Panc1 (cell line): ENCODE data around the gene ARHGAP11B.
"Not testable (repeated sequence)": the region's sequence is repeated elsewhere in the genome, so short reads cannot be mapped to it uniquely, and the experiment has no call there.

ENCODE experiments used
- ATAC-seq: fragments of 200-7000 bp; cut with Tn5 transposase; 2 replicates; pipeline ENCODE4 v1.9.1; 2020; ENCODE audit warnings: mild to moderate bottlenecking, moderate library complexity
- BruUV-seq: library from RNA; stranded (reverse); fragments of 400-500 nt; replicated peaks from 2 replicates; lab custom pipeline; 2021; lab: Mats Ljungman, UMichigan
- CTCF ChIA-PET: fragments of 300-600 bp; sonication (Branson Sonifier 250); formaldehyde crosslinking; loops from one replicate; lab custom pipeline; 2022; ENCODE audit warnings: antibody characterized with exemption; lab: Charles Lee
- POLR2A ChIA-PET: fragments of 300-600 bp; sonication (Branson Sonifier 250); formaldehyde crosslinking; loops from one replicate; lab custom pipeline; 2022; ENCODE audit warnings: antibody characterized with exemption; lab: Charles Lee
- DNase-seq: peaks from one replicate; pipeline ENCODE4 v3.0.0-alpha.2; 2010; ENCODE audit warnings: low read depth, low spot score
- H3K27ac ChIP-seq: 2 replicates; pipeline ENCODE4 v1.5.1; 2011; ENCODE audit warnings: mild to moderate bottlenecking, low read length, inconsistent platforms
- H3K27me3 ChIP-seq: fragments of 200-500 bp; sonication (Bioruptor generic); 2 replicates; pipeline ENCODE4 v1.6.0; 2014; ENCODE audit warnings: low read length, inconsistent platforms; ENCODE audit not compliant: control insufficient read depth, insufficient read depth
- H3K36me3 ChIP-seq: fragments of 200-500 bp; sonication (Bioruptor generic); 2 replicates; pipeline ENCODE4 v1.5.1; 2014; ENCODE audit warnings: inconsistent platforms, mild to moderate bottlenecking, low read length, moderate library complexity; ENCODE audit not compliant: control insufficient read depth, insufficient read depth
- H3K4me1 ChIP-seq: 2 replicates; pipeline ENCODE4 v1.5.1; 2011; ENCODE audit warnings: inconsistent platforms, mild to moderate bottlenecking, low read length, moderate library complexity; ENCODE audit not compliant: control insufficient read depth, insufficient read depth
- H3K4me3 ChIP-seq, 2 experiments: 2 replicates each; pipeline ENCODE4 v1.5.1; 2011 to 2012; ENCODE audit warnings: low read depth in 2 of 2, low read length in 2 of 2, mild to moderate bottlenecking in 2 of 2, inconsistent platforms in 1 of 2, moderate library complexity in 1 of 2
- H3K9me3 ChIP-seq: fragments of 200-500 bp; sonication (Bioruptor generic); 2 replicates; pipeline ENCODE4 v1.5.1; 2014; ENCODE audit warnings: low read depth, mild to moderate bottlenecking, inconsistent platforms, low read length, moderate library complexity; ENCODE audit not compliant: control insufficient read depth, insufficient read depth
- in situ Hi-C: cut with HindIII; loops from 2 replicates; pipeline ENCODE4 v1.10.0; 2016; ENCODE audit warnings: low sequenced_read_pairs, low pct_unique_long_range_greater_than_20kb
- intact Hi-C: fragments of 100-400 bp; cut with micrococcal nuclease; formaldehyde crosslinking; loops from one replicate; pipeline ENCODE4 v1.10.0; 2022; ENCODE audit not compliant: unreplicated experiment
- long read RNA-seq: library from polyadenylated mRNA; unstranded; transcript quantifications from one replicate; pipeline ENCODE4 v2.0.0, GENCODE V29; 2021; ENCODE audit not compliant: unreplicated experiment

ARHGAP11B gene
- long read RNA-seq, partial matches to known transcripts: 15 of 15 reads
- long read RNA-seq, other reads (novel, unspliced or antisense): 0 of 15 reads

DNA sequence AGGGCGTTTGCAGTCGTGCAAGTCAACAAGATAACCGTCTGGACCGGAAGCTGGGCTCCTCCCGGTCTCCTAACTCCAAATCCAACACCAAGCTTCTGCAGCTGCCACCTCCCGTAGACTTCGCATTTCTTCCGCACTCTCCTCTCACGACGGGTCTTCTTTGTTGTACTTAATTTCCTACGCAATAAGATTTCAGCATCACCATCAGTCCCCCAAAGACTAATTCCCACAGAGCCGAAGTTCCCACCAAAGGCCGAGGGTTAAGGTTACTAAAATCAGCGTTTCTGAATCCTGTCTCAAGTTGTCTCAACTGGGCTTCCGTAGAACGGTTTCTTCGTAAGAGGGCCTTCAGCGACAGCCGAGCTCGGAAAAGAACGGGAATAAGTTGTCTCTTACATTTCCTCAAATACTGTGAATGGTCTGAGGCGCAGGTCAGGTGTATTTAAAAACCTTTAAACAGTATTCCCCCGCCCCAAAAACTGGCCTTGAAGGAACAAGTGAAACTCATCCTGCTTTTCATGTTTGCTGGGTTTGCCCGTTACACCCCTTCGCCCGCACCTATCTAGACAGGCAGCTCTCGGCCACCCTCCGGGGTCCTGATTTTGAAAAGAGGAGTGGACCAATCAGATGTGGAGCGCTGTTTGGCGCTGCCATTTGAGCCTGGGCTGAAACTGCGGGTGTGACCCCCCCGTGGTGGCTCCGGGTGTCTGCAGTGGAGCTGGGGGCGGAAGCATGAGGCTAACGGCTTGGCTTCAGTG, at the start of gene ARHGAP11B:
Gene ARHGAP11B, plus strand, starts transcription at position 693 of the 758 bp plus-strand sequence.
- Histone ChIP-seq H3K4me3 (peak within 1 kb of the TSS; percentile 61 to 77), H3K27ac (peak within 1 kb of the TSS; percentile 96)
- H3K36me3 ChIP-seq, H3K27me3 ChIP-seq, intact Hi-C loops, H3K4me1 ChIP-seq, BruUV-seq, POLR2A ChIA-PET, in situ Hi-C loops, H3K9me3 ChIP-seq, CTCF ChIA-PET: not testable (repeated sequence)
- DNase-seq (peak; percentile 93), ATAC-seq (peak; percentile 96)

DNA sequence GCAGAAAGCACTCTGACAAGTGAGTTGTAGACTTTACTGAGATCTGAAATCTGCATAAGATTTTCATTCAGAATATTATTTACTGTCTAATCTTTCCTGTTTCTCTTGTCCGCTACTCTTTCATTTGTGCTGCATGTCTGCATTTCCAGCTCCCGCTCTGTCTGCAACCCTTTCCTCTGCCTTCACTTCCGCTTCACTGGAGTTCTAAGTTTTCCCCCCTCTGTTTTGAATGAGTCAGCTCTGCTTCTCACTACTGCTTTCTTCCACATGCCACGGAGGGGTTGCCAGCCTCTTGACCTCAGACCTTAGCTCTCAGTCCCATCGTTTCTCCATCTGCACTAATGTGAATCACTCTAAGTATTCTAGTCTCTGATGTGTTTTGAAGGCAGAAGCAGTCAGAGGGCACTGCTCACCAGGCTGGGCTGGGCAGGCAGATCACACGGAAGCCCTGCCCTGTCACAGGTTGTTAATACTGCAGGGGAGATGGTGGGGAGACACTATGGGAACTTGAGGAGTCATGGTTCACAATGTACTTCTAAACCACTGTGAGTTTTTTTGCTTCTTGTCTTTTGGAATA, 46.4 kb upstream of the ARHGAP11B start:
- in situ Hi-C loops, CTCF ChIA-PET, H3K27ac ChIP-seq, BruUV-seq, H3K27me3 ChIP-seq, H3K36me3 ChIP-seq, DNase-seq, H3K9me3 ChIP-seq, POLR2A ChIA-PET, intact Hi-C loops, H3K4me1 ChIP-seq, H3K4me3 ChIP-seq: not testable (repeated sequence)
- peak; percentile 63; the same call in 1 of the 2 replicates for ATAC-seq

DNA sequence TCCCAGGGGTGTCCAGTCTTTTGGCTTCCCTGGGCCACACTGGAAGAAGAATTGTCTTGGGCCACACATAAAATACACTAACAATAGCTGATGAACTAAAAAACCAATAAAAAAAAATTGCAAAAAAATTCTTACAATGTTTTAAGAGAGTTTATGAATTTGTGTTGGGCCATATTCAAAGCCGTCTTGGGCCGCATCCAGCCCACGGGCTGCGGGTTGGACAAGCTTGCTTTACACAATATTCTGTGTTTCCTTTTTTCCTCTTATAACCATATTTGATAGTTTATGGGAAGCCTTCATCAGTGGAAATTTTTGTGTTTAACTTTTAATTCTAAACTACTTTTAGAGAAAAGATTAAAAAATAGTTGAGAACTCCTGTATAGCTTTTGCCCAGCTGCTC, 45.2 kb upstream of the ARHGAP11B start:
- POLR2A ChIA-PET, BruUV-seq, H3K36me3 ChIP-seq, H3K4me3 ChIP-seq, H3K27me3 ChIP-seq, ATAC-seq, intact Hi-C loops, H3K4me1 ChIP-seq, DNase-seq, H3K9me3 ChIP-seq, in situ Hi-C loops, H3K27ac ChIP-seq, CTCF ChIA-PET: not testable (repeated sequence)

DNA sequence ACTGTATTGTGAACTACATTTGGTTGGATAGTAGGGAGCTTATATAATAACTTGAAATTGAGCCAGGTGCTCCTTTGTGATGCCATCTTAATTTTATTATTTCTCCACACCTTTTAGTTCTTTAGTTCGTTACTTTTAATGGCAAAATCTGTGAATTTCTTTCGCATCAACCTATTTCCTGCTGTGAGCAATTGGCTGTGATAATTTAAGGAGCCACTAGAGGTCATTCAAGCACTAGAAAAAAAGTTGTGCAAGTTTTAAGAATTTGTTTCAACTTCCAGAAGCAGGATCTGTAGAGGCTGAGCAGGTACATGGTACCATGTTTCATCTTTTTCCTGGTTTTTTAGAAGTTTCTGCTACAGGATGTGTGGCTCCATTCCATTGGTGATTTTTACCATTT, 27.0 kb upstream of the ARHGAP11B start:
- in situ Hi-C loops, ATAC-seq, H3K36me3 ChIP-seq, H3K4me1 ChIP-seq, H3K9me3 ChIP-seq, H3K27ac ChIP-seq, DNase-seq, BruUV-seq, H3K27me3 ChIP-seq, POLR2A ChIA-PET, CTCF ChIA-PET, intact Hi-C loops, H3K4me3 ChIP-seq: not testable (repeated sequence)

DNA sequence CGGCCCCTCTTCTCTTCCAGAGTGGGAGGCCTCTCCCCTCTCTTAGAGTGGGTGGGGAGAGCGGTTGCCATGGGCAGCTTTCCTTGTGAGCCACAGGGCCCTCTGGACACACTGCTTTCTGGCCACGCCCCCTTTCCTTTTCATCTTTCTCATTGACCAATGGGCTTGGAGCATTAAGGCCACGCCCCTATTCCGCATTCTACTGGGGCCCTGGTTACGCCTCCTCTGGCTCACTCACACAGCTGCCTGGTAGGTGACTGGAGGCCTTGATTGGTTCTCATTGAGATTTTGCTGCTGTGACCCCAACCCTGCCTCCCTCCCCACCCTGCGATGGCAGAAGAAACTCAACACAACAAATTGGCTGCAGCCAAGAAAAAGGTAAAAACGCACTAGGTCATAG, 22.1 kb upstream of the ARHGAP11B start, which contains the start of gene GOLGA8H:
Gene GOLGA8H, plus strand, starts transcription at position 233 of the 400 bp plus-strand sequence. Its CDS starts 98 bp downstream, at position 331.
- H3K27me3 ChIP-seq, H3K4me3 ChIP-seq, DNase-seq, POLR2A ChIA-PET, intact Hi-C loops, CTCF ChIA-PET, H3K27ac ChIP-seq, in situ Hi-C loops, H3K4me1 ChIP-seq, ATAC-seq, H3K9me3 ChIP-seq, BruUV-seq, H3K36me3 ChIP-seq: not testable (repeated sequence)

DNA sequence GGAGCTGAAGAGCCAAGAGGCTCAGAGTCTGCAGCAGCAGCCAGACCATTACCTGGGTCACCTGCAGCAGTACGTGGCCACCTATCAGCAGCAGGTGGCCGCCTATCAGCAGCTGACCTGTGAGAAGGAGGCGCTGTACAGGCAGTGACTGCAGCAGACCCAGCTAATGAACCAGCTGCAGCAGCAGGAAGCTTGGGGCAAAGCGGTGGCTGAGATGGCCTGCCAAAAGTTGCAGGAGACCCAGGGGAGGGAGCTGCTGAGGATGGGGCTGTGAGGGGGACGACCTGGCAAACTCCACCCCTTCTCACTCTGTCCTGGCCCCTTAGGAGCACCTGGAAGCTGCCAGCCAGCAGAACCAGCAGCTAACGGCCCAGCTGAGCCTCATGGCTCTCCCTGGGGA, 13.7 kb upstream of the ARHGAP11B start:
- CTCF ChIA-PET, in situ Hi-C loops, ATAC-seq, H3K27me3 ChIP-seq, H3K9me3 ChIP-seq, DNase-seq, H3K4me1 ChIP-seq, H3K4me3 ChIP-seq, BruUV-seq, POLR2A ChIA-PET, intact Hi-C loops, H3K36me3 ChIP-seq, H3K27ac ChIP-seq: not testable (repeated sequence)
